Pons (tissue), 1 donor: ENCODE results near the gene SEC24A.
"Not testable (repeated sequence)": the region's sequence is repeated elsewhere in the genome, so short reads cannot be mapped to it uniquely, and the experiment has no call there.

ENCODE experiments used
- DNase-seq: peaks from one replicate; pipeline ENCODE4 v3.0.0-alpha.2; 2016; ENCODE audit warnings: low spot score

SEC24A gene

GRCh38 chr5:134650660-134651059 is 2.1 kb downstream of the SEC24A start:
- DNase-seq = not testable (repeated sequence)

DNA sequence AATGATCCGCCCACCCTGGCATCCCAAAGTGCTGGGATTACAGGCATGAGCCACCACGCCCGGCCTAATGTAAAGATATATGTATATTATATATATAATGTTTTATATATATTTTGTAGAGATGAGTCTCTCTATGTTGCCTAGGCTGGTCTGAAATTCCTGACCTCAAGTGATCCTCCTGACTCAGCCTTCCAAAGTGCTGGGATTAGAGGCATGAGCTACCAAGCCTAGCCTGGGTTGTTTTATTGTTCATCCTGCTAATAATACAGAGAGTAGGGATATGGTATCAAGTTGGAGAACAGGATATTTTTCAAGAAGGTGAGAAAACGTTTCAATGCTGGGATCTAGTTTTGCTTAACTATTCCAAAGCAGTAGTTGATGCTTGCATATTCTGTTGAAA is 2.9 kb downstream of the SEC24A start:
- no peak for DNase-seq

GRCh38 chr5:134656690-134657089 is 8.1 kb downstream of the SEC24A start:
- DNase-seq = no peak

DNA sequence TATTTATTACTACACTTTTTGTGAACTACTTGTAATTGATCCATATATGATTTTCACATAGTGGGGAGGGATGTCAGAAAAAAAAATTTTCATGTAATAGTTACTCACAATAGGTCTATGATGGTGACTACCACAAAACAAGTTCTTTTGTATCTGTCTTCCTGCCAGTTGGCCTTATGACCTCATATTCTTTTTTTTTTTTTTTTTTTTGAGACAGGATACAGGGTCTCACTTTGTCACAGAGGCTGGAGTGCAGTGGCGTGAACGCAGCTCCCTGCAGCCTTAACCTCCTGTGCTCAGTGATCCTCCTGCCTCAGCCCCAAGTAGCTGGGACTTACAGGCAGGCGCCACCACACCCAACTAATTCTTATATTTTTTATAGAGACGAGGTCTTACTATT is 10.9 kb downstream of the SEC24A start:
- no peak for DNase-seq

- DNase-seq = no peak
Observed at GRCh38 chr5:134659922-134660321, 11.3 kb downstream of the SEC24A start.

- DNase-seq = no peak
Observed at GRCh38 chr5:134662971-134663370, 14.4 kb downstream of the SEC24A start.

GRCh38 chr5:134664448-134664847 is 15.9 kb downstream of the SEC24A start:
- no peak for DNase-seq

- not testable (repeated sequence) for DNase-seq
Observed at GRCh38 chr5:134673546-134673945, 25.0 kb downstream of the SEC24A start.

- not testable (repeated sequence) for DNase-seq
Observed at GRCh38 chr5:134677357-134677756, 28.8 kb downstream of the SEC24A start.

DNA sequence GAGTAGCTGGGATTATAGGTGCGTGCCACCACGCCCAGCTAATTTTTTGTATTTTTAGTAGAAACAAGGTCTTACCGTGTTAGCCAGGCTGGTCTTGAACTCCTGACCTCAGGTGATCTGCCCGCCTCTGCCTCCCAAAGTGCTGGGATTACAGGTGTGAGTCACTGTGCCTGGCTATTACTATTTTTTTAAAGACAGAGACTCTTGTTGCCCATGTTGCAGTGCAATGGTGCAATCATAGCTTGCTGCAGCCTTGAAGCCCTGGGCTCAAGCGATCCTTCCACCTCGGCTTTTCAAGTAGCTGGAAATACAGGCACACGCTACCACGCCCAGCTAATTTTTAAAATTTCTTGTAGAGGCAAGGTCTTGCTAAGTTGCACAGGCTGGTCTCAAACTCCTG is 41.6 kb downstream of the SEC24A start:
- not testable (repeated sequence) for DNase-seq

DNA sequence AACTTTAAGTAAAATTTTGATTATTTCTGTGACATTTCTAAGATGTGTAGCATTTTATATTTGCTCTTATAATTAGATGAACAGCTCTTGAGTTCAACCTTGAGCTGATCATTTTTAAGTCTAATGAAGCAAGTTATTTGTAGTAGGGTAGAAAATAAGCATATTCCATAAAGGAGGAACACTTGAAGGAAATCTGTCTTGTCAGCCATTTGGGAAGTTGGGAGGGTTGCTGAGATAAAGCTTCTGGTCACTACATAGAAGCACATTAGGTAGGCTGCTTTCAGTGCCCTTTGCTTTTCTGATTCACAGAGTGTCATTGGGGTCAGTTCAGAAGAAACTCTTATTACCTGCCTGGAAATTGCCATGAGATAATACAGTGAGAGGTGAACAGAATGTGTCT is 44.1 kb downstream of the SEC24A start:
- DNase-seq = no peak

DNA sequence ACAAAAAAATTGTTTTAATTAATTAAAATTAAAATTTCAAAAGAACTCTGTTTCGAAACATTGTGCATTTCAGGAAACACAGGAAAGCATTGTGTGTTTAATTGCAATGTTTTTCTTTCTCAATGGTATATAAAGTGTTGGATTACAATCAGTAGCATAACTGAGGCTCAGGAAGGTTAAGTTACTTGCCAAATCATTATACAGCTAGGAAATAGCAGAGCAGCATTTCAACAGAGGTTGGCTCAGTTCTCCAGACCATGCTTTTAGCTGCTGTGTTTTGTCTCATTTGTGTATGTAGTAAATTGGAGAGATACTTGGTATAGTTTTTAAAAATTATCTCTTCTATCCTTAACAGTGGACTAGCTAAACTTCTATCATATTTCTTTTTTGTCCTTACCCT is 59.7 kb downstream of the SEC24A start:
- no peak for DNase-seq

GRCh38 chr5:134714120-134714519 is 65.5 kb downstream of the SEC24A start:
- no peak for DNase-seq

- DNase-seq = no peak
Observed at GRCh38 chr5:134714541-134714940, 66.0 kb downstream of the SEC24A start.

DNA sequence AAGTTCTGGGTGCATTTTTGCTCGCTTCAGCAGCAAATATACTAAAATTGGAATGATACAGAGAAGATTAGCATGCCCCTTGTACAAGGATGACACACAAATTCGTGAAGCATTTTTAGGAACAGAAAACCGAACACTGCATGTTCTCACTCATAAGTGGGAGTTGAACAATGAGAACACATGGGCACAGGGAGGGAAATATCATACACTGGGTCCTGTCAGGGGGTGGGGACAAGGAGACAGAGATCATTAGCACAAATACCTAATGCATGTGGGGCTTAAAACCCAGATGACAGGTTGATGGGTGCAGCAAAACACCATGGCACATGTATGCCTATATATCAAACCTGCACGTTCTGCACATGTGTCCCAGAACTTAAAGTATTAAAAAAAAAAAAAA is 66.9 kb downstream of the SEC24A start:
- DNase-seq = not testable (repeated sequence)

- DNase-seq = no peak
Observed at GRCh38 chr5:134724872-134725271, 76.3 kb downstream of the SEC24A start.

- no peak for DNase-seq
Observed at GRCh38 chr5:134732819-134733218, 84.2 kb downstream of the SEC24A start.

- no peak for DNase-seq
Observed at GRCh38 chr5:134735243-134735642, 86.7 kb downstream of the SEC24A start.

GRCh38 chr5:134736173-134736812 is 87.7 kb downstream of the SEC24A start:
- DNase-seq = no peak

- DNase-seq = peak; percentile 97
Observed at GRCh38 chr5:134738133-134738962, 89.8 kb downstream of the SEC24A start, which contains the start of gene CAMLG. Gene CAMLG, plus strand, starts transcription at chr5:134738548. Its CDS starts 73 bp downstream, at chr5:134738621.

DNA sequence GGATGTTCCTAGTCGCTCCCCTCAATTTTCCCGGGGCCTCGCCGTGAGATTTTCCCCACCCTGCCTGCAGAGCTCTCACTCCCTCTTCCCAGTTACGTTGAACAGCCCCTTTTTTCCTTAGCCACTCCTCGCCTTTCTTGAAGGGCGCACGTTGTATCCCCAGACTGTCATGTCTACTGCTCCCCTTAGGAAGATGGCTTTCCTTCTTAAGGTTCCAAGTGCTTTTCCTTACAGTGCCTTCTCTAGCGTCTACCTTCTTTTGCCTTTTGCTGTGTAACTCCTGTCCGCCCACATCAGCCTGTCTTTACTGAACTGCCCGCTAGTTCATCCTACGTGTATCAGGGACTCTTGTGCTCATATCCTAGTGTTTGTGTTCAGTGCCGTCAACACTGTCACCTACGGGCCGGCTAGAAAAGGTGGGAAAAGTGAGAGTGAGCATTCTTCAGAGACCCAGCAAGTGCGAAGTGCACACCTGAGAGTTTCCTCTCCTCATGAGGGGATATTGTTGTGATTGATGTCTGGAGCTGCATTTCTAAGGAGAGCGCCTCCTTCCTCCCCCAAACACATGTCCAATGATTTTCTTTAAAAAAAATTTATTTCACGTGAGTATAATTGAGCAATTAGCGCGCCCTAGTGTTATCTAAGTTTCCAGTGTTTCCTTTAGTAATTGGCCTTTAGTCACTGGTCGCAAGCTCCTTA is 90.5 kb downstream of the SEC24A start:
- peak; percentile 35 for DNase-seq

GRCh38 chr5:134741052-134741451 is 92.5 kb downstream of the SEC24A start:
- no peak for DNase-seq

DNA sequence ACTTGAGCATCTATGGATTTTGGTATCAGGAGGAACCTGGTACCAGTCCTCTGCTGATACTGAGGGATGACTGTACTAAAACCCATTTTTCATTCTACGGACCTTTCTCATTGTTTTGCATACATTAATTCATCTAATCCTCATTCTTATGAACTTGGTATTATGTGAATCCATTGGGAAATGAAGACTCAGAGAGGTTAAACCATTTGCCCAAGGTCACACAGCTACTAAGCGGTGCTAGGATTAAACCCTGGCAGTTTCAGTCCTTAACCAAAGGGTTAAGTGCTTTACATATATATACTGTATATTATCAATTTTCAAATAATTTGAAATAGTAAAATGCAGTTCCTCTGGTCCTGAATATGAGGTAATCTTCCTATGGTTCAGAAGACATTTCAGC is 93.5 kb downstream of the SEC24A start:
- no peak for DNase-seq
